Nephron (organoid): ENCODE measurements around the gene DSCAM.

Experiments used
- H3K27ac Mint-ChIP-seq, 3 experiments: 2 replicates each; pipeline ENCODE4 v1.8.0; 2020; ENCODE audit warnings: mixed read lengths in 3 of 3, mild to moderate bottlenecking in 2 of 3, moderate library complexity in 1 of 3
- H3K27me3 Mint-ChIP-seq: 2 replicates; pipeline ENCODE4 v1.8.0; 2021; ENCODE audit warnings: low read depth, mild to moderate bottlenecking, moderate library complexity, mixed read lengths
- H3K36me3 Mint-ChIP-seq: 2 replicates; pipeline ENCODE4 v1.8.0; 2020; ENCODE audit warnings: low read depth, mixed read lengths
- H3K4me1 Mint-ChIP-seq: 2 replicates; pipeline ENCODE4 v1.8.0; 2020; ENCODE audit warnings: mixed read lengths
- H3K4me3 Mint-ChIP-seq, 3 experiments: 2 replicates each; pipeline ENCODE4 v1.8.0; 2020; ENCODE audit warnings: mild to moderate bottlenecking in 3 of 3, mixed read lengths in 3 of 3, moderate library complexity in 2 of 3
- H3K9me3 Mint-ChIP-seq: 2 replicates; pipeline ENCODE4 v1.8.0; 2020; ENCODE audit warnings: mixed read lengths
- CTCF ChIP-seq, 3 experiments: fragments of 200-600 bp; sonication (generic); IDR thresholded peaks; one replicate each; pipeline ENCODE4 v1.5.0; 2021; ENCODE audit warnings: antibody characterized with exemption in 3 of 3; ENCODE audit not compliant: unreplicated experiment in 3 of 3

Gene DSCAM

GRCh38 chr21:40658311-40658710 lies 188.6 kb downstream of the DSCAM start:
- Mint-ChIP-seq H3K9me3 (peaks cover 5% of the 10 kb centered on the region), H3K4me1 (no peaks in the 10 kb centered on the region), H3K4me3 (no peak overlapping the region), H3K27me3 (peaks cover 4% of the 10 kb centered on the region), H3K36me3 (peaks cover 3% of the 10 kb centered on the region), H3K27ac (no peak overlapping the region)
- TF ChIP-seq CTCF (IDR thresholded peaks at IDR 0.05; ENCODE audit: unreplicated experiment in 3 of 3): no peak

- peaks cover 7% of the 10 kb centered on the region for H3K27me3 Mint-ChIP-seq
Observed at GRCh38 chr21:40652436-40652835, 194.5 kb downstream of the DSCAM start.

GRCh38 chr21:40647706-40648105 lies 199.3 kb downstream of the DSCAM start:
- TF ChIP-seq CTCF (IDR thresholded peaks at IDR 0.05; ENCODE audit: unreplicated experiment in 3 of 3): no peak
- Mint-ChIP-seq H3K36me3 (no peaks in the 10 kb centered on the region), H3K4me1 (peaks cover 4% of the 10 kb centered on the region), H3K27me3 (peaks cover 3% of the 10 kb centered on the region), H3K9me3 (peaks cover 16% of the 10 kb centered on the region), H3K27ac (no peak overlapping the region), H3K4me3 (no peak overlapping the region)

More at GRCh38 chr21:40652436-40652835, 194.5 kb downstream of the DSCAM start:
- Mint-ChIP-seq H3K4me1 (no peaks in the 10 kb centered on the region), H3K9me3 (peaks cover 18% of the 10 kb centered on the region), H3K27ac (no peak overlapping the region), H3K36me3 (peaks cover 3% of the 10 kb centered on the region), H3K4me3 (no peak overlapping the region)
- no peak for TF ChIP-seq CTCF (IDR thresholded peaks at IDR 0.05; ENCODE audit: unreplicated experiment in 3 of 3)

- Mint-ChIP-seq H3K27ac (no peak overlapping the region), H3K9me3 (peaks cover 16% of the 10 kb centered on the region), H3K36me3 (no peaks in the 10 kb centered on the region), H3K4me1 (peaks cover 4% of the 10 kb centered on the region), H3K4me3 (no peak overlapping the region), H3K27me3 (peaks cover 3% of the 10 kb centered on the region)
- no peak for TF ChIP-seq CTCF (IDR thresholded peaks at IDR 0.05; ENCODE audit: unreplicated experiment in 3 of 3)
Observed at GRCh38 chr21:40646651-40647050, 200.3 kb downstream of the DSCAM start.

- Mint-ChIP-seq H3K27ac (no peak overlapping the region), H3K9me3 (peaks cover 3% of the 10 kb centered on the region), H3K36me3 (no peaks in the 10 kb centered on the region)
Observed at GRCh38 chr21:40641042-40641441, 205.9 kb downstream of the DSCAM start.

More at GRCh38 chr21:40641042-40641441, 205.9 kb downstream of the DSCAM start:
- H3K4me1 Mint-ChIP-seq: peaks cover 6% of the 10 kb centered on the region
- no peak for TF ChIP-seq CTCF (IDR thresholded peaks at IDR 0.05; ENCODE audit: unreplicated experiment in 3 of 3)
- H3K27me3 Mint-ChIP-seq: no peaks in the 10 kb centered on the region
- H3K4me3 Mint-ChIP-seq: no peak overlapping the region
